C4-2B (cell line): ENCODE data around the gene SRPK2.
"Not testable (repeated sequence)": the region's sequence is repeated elsewhere in the genome, so short reads cannot be mapped to it uniquely, and the experiment has no call there.

Source experiments
- H3K27ac ChIP-seq: fragments of 450-650 bp; 2 replicates; pipeline ENCODE4 v1.5.1; 2017
- ZFX ChIP-seq: fragments of 450-650 bp; IDR thresholded peaks from 2 replicates; pipeline ENCODE4 v1.6.1; 2017
- TF ChIP-seq, protein P1 (sequence below): fragments of 450-650 bp; conservative IDR thresholded peaks from 2 replicates; pipeline ENCODE4 v1.5.1; 2017; ENCODE audit warnings: mild to moderate bottlenecking

Gene SRPK2

GRCh38 chr7:105246679-105247078 lies 142.0 kb downstream of the SRPK2 start:
- H3K27ac ChIP-seq, result no peak overlapping the region
- no peak for TF ChIP-seq ZFX
- TF ChIP-seq, protein P1, sequence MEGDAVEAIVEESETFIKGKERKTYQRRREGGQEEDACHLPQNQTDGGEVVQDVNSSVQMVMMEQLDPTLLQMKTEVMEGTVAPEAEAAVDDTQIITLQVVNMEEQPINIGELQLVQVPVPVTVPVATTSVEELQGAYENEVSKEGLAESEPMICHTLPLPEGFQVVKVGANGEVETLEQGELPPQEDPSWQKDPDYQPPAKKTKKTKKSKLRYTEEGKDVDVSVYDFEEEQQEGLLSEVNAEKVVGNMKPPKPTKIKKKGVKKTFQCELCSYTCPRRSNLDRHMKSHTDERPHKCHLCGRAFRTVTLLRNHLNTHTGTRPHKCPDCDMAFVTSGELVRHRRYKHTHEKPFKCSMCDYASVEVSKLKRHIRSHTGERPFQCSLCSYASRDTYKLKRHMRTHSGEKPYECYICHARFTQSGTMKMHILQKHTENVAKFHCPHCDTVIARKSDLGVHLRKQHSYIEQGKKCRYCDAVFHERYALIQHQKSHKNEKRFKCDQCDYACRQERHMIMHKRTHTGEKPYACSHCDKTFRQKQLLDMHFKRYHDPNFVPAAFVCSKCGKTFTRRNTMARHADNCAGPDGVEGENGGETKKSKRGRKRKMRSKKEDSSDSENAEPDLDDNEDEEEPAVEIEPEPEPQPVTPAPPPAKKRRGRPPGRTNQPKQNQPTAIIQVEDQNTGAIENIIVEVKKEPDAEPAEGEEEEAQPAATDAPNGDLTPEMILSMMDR, result no peak

GRCh38 chr7:105246256-105246655 lies 142.5 kb downstream of the SRPK2 start:
- no peak overlapping the region for H3K27ac ChIP-seq
- TF ChIP-seq, protein P1, result no peak
- TF ChIP-seq ZFX, result no peak

DNA sequence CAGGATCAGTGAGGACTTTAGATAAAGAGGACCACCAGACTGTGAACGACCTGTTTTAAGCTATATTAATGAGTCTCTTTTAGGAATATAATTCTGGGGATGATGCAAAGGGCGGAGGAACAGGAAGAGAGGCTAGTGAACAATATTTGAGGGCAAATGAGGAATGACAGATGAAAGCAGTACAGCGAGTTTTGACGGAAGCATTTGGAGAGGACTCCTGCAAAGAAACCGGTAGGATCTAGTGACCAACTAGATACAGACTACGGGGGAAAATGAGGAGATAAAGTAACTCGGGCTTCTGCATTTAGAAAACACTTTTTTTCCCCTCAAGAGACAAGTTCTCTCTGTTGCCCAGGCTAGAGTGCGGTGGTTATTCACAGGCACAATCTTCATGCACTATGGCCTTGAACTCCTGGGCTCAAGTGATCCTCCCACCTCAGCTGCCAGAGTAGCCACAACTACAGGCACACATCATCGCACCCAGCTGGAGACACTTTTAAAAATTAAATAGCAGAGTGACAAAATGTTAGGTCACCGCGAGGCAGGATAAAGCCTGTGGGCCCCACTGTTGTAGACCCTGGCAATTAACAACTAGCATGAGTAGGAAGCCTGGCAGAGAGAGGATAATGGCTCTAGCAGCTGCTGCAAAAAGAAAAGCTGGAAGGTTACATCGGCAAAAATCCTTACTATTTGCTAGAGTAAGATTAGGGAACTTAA lies 143.2 kb downstream of the SRPK2 start:
- H3K27ac ChIP-seq, result no peak overlapping the region
- TF ChIP-seq ZFX, result no peak
- TF ChIP-seq, protein P1, result no peak

DNA sequence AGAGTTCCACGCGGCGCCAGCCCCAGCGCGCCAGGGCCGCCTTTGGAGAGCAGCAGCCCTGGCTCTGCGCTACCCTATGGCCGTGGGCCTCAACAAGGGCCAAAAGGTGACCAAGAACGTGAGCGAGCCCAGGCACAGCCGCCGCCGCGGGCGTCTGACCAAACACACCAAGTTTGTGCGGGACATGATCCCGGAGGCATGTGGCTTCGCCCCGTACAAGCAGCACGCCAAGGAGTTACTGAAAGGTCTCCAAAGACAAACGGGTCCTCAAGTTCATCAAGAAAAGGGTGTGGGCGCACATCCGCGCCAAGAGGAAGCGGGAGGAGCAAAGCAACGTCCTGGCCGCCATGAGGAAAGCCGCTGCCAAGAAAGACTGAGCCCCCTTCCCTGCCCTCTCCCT lies 144.1 kb downstream of the SRPK2 start:
- H3K27ac ChIP-seq, result no peak overlapping the region
- TF ChIP-seq, protein P1, result no peak
- no peak for TF ChIP-seq ZFX

DNA sequence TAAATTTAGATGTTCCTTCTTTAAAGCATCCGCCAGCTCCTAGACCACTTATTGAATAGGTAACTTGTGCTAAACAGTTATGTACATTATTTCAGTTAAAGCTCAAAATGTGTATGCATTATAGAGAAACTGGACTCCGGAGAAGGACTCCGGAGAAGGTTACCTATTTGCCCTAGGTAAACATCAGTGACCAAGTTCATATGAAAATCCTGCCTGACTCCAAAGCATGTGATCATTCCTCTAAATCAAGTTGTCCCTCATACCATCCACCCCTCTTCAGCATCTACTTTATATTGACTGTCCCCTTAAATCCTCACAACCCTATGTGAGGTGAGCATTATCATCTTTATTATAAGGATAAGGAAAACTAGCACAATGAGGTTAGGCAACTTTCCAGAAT lies 147.5 kb downstream of the SRPK2 start:
- H3K27ac ChIP-seq, result no peak overlapping the region
- no peak for TF ChIP-seq ZFX
- TF ChIP-seq, protein P1, result no peak

DNA sequence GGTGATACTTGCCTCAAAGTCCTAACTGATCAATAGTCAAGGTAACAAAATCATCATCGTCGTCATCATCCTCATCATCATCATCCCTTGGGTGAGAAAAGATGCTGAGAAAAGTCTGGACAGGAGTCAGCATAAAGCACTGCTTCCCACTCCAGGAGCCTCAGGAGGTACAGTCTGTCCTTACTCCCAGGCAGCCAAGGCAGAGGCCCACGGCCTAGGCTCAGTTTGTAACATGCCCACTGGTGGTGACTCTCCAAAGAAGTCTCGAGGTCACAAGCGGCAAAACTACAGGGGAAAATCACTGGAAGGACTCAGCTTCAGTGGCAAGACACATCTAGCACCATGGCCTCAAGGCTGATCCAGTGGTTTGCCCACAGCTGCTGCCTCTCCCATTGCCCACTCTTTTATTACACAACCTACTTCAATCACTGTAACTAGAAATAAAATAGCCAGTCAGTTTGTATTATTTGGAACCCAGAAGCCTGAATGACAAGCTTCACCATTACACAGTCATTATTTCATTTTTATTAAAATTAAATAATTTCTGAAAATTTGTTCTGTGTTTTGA lies 150.4 kb downstream of the SRPK2 start:
- no peak overlapping the region for H3K27ac ChIP-seq
- TF ChIP-seq ZFX, result no peak
- TF ChIP-seq, protein P1, result no peak

- TF ChIP-seq ZFX, result no peak
- TF ChIP-seq, protein P1, result no peak
- no peak overlapping the region for H3K27ac ChIP-seq
These were observed 153.8 kb downstream of the SRPK2 start for GRCh38 chr7:105234886-105235285.

GRCh38 chr7:105232829-105233291 lies 155.9 kb downstream of the SRPK2 start:
- not testable (repeated sequence) for H3K27ac ChIP-seq
